Mucosa of descending colon (tissue), 3 donors: ENCODE measurements around the gene PTPRT. TPM values are rescaled to one million over a fixed set of nuclear protein-coding genes. Genes with fewer than 3 reads are reported as not detected.
A peak's percentile ranks its signal among the peaks of the same experiment; 100 is the strongest.

Experiments
- ATAC-seq: fragments of 200-7000 bp; cut with Tn5 transposase; one replicate; pipeline ENCODE4 v1.9.1; 2020; ENCODE audit warnings: mild to moderate bottlenecking, moderate library complexity
- DNase-seq, 3 donors: peaks; one replicate each; pipeline ENCODE4 v3.0.0-alpha.2; 2020
- H3K36me3 ChIP-seq: fragments of 200-600 bp; one replicate; pipeline ENCODE4 v1.8.0; 2021; ENCODE audit warnings: low read depth, mild to moderate bottlenecking
- H3K4me1 ChIP-seq: fragments of 200-600 bp; one replicate; pipeline ENCODE4 v1.8.0; 2021; ENCODE audit warnings: low read depth, mild to moderate bottlenecking
- H3K4me3 ChIP-seq: fragments of 200-600 bp; one replicate; pipeline ENCODE4 v1.8.0; 2021; ENCODE audit warnings: mild to moderate bottlenecking
- H3K9me3 ChIP-seq: fragments of 200-600 bp; one replicate; pipeline ENCODE4 v1.8.0; 2021; ENCODE audit warnings: mild to moderate bottlenecking
- CTCF ChIP-seq: fragments of 200-600 bp; IDR thresholded peaks from one replicate; pipeline ENCODE4 v1.8.0; 2022; ENCODE audit warnings: antibody characterized with exemption, mild to moderate bottlenecking
- intact Hi-C, 2 donors: fragments of 100-400 bp; cut with DNase I in 1 of 2; cut with micrococcal nuclease in 1 of 2; formaldehyde crosslinking; loops; one replicate each; pipeline versions ENCODE4 v1.11.0 to v1.11.1; 2022; cut with DNase I, micrococcal nuclease
- total RNA-seq, 3 donors: library from RNA; stranded (reverse); fragmentation: NEBNext Ultra II Directional in 2 of 3; extraction: Animal tissue kit (Norgen Biotek cat#: 25700) in 2 of 3; gene quantifications; one replicate each; pipeline versions ENCODE4 v1.2.1 to v1.2.4, GENCODE V29; 2021 to 2023
- donor health status: DM: no; HTN: no; CAD: no; lungs with moderate emphysema.
- donor health status: DM: no; HTN: no; CAD: no.
- donor health status: DM: no; HTN: yes; CAD: no.

PTPRT gene
- total RNA-seq, 3 donors from 2014 or later, result 0.19 to 0.43 (median 0.38) TPM

GRCh38 chr20:42506397-42506796, 683.3 kb downstream of the PTPRT start:
- no peaks in the 10 kb centered on the region for H3K36me3 ChIP-seq
- peaks cover 2% of the 10 kb centered on the region for H3K9me3 ChIP-seq
- intact Hi-C loops, result no loop called here
- DNase-seq (no peak), ATAC-seq (no peak)
- H3K4me3 ChIP-seq, result no peak overlapping the region
- TF ChIP-seq CTCF, result no peak
- H3K4me1 ChIP-seq, result no peaks in the 10 kb centered on the region

GRCh38 chr20:42502591-42502990, 687.1 kb downstream of the PTPRT start:
- H3K36me3 ChIP-seq, result no peaks in the 10 kb centered on the region
- peaks cover 2% of the 10 kb centered on the region for H3K9me3 ChIP-seq
- no peaks in the 10 kb centered on the region for H3K4me1 ChIP-seq
- ATAC-seq, result no peak
- DNase-seq, result no peak
- TF ChIP-seq CTCF, result no peak
- intact Hi-C loops, result no loop called here
- H3K4me3 ChIP-seq, result no peak overlapping the region

GRCh38 chr20:42496595-42496994, 693.1 kb downstream of the PTPRT start:
- no peak for DNase-seq
- intact Hi-C loops, result no loop called here
- no peaks in the 10 kb centered on the region for H3K9me3 ChIP-seq
- no peak overlapping the region for H3K4me3 ChIP-seq
- no peaks in the 10 kb centered on the region for H3K4me1 ChIP-seq
- no peak for TF ChIP-seq CTCF
- ATAC-seq, result no peak
- H3K36me3 ChIP-seq, result no peaks in the 10 kb centered on the region

GRCh38 chr20:42494290-42494689, 695.4 kb downstream of the PTPRT start:
- Histone ChIP-seq H3K4me1 (no peaks in the 10 kb centered on the region), H3K4me3 (no peak overlapping the region), H3K9me3 (no peaks in the 10 kb centered on the region), H3K36me3 (no peaks in the 10 kb centered on the region)
- ATAC-seq (no peak), DNase-seq (no peak)
- TF ChIP-seq CTCF, result no peak
- intact Hi-C loops, result no loop called here

GRCh38 chr20:42493001-42493400, 696.7 kb downstream of the PTPRT start:
- no peaks in the 10 kb centered on the region for H3K4me1 ChIP-seq
- ATAC-seq (no peak), DNase-seq (peak in 1 of 3 donors; percentile 6)
- H3K4me3 ChIP-seq, result no peak overlapping the region
- H3K36me3 ChIP-seq, result no peaks in the 10 kb centered on the region
- TF ChIP-seq CTCF, result no peak
- intact Hi-C loops, result no loop called here
- H3K9me3 ChIP-seq, result no peaks in the 10 kb centered on the region

GRCh38 chr20:42492290-42492689, 697.4 kb downstream of the PTPRT start:
- TF ChIP-seq CTCF, result no peak
- no peaks in the 10 kb centered on the region for H3K36me3 ChIP-seq
- H3K4me3 ChIP-seq, result no peak overlapping the region
- H3K9me3 ChIP-seq, result no peaks in the 10 kb centered on the region
- intact Hi-C loops, result no loop called here
- DNase-seq (no peak), ATAC-seq (no peak)
- H3K4me1 ChIP-seq, result no peaks in the 10 kb centered on the region
